Peyer's patch (tissue), 4 donors: ENCODE measurements around the gene PTH1R. TPM values are rescaled to one million over a fixed set of nuclear protein-coding genes. Genes with fewer than 3 reads are reported as not detected.

ENCODE experiments used
- DNase-seq, 3 donors: peaks; one replicate each; pipeline ENCODE4 v3.0.0-alpha.2; 2017 to 2019
- H3K27ac ChIP-seq, 4 donors: fragments of 200-600 bp; sonication (generic); one replicate each; pipeline ENCODE4 v1.5.1; 2016 to 2019
- H3K27me3 ChIP-seq, 2 donors: fragments of 200-600 bp; sonication (generic); one replicate each; pipeline ENCODE4 v1.5.1; 2019
- H3K36me3 ChIP-seq, 3 donors: fragments of 200-600 bp; sonication (generic); one replicate each; pipeline ENCODE4 v1.5.1; 2016 to 2019
- H3K4me1 ChIP-seq, 4 donors: fragments of 200-600 bp; sonication (generic); one replicate each; pipeline ENCODE4 v1.5.1; 2016 to 2019
- H3K4me3 ChIP-seq, 4 donors: fragments of 200-600 bp; sonication (generic); 1 replicate in 3 of 4; 2 replicates in 1 of 4; pipeline ENCODE4 v1.5.1; 2016 to 2019; ENCODE audit warnings: mild to moderate bottlenecking in 1 of 4
- H3K9me3 ChIP-seq, 4 donors: fragments of 200-600 bp; sonication (generic); one replicate each; pipeline ENCODE4 v1.5.1; 2016 to 2019; ENCODE audit warnings: mild to moderate bottlenecking in 1 of 4
- POLR2A ChIP-seq, 2 donors: fragments of 450-650 bp; IDR thresholded peaks; one replicate each; pipeline ENCODE4 v1.5.1; 2017; ENCODE audit warnings: antibody characterized with exemption in 2 of 2, mild to moderate bottlenecking in 2 of 2, moderate library complexity in 2 of 2
- total RNA-seq, 4 donors: library from RNA; depleted of rRNA; stranded (reverse); fragments of >200 nt; gene quantifications; one replicate each; pipeline ENCODE4 v1.1.0, GENCODE V29; 2016
- TF ChIP-seq, protein P1 (sequence below), 6 experiments: fragments of 450-650 bp in 4 of 6; fragments of 200-600 bp in 2 of 6; sonication (generic) in 1 of 6; IDR thresholded peaks; one replicate each; pipeline ENCODE4 v1.5.1; 2017 to 2019; ENCODE audit warnings: antibody characterized with exemption in 6 of 6, mild to moderate bottlenecking in 3 of 6, moderate library complexity in 1 of 6

Gene PTH1R
- total RNA-seq, 4 donors from 2014 or later, result 2.4 to 12.4 (median 5.7) TPM

DNA sequence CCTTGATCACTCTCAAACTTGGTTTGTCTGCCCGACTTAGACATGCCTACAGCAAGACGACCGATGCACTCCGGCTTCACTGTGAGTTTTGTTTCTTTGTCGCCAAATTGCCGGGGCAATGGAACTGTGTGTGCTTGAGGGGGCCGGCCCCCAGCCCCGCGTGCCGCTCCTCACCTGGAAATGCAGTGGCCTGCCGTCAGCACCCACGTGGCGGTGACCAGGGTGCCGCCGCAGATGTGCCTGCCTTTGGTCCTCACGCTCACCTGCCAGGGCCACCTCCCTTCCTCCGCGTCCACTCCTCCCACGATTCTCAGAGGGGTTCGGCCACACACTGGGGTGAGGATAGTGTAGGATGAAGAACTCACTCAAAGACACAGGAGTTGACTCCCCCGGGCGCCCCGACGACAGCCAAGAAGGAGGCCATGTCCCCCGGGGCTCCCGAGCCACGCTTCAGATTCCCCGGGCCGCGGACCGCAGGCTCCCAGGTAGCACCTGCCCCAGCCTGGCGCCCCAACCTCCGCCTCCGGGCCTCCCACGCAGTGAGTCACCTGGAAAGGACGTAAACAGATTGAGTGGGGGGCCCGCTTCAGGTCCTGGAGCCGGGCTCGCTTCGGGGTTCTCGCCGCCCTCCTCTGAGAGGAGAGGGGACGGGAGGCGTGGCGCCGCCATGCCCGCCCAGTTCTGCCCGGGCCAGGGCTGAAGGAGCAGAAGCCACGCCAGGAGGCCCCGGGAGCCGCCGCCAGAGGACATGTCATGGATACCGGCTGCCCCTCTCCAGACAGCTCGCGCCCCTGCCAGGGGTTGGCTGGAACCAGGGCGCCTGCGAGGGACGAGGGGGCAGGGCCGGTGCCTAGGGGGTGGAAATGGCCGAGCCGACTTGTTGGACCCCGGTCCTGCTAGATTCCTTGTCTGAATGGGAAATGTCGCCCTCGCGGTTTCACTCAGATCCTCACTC, 43.9 kb upstream of the PTH1R start:
- no peak for DNase-seq
- H3K36me3 ChIP-seq, result no peaks in the 10 kb centered on the region
- no peak overlapping the region for H3K4me3 ChIP-seq
- H3K9me3 ChIP-seq, result no peaks in the 10 kb centered on the region
- TF ChIP-seq, protein P1, sequence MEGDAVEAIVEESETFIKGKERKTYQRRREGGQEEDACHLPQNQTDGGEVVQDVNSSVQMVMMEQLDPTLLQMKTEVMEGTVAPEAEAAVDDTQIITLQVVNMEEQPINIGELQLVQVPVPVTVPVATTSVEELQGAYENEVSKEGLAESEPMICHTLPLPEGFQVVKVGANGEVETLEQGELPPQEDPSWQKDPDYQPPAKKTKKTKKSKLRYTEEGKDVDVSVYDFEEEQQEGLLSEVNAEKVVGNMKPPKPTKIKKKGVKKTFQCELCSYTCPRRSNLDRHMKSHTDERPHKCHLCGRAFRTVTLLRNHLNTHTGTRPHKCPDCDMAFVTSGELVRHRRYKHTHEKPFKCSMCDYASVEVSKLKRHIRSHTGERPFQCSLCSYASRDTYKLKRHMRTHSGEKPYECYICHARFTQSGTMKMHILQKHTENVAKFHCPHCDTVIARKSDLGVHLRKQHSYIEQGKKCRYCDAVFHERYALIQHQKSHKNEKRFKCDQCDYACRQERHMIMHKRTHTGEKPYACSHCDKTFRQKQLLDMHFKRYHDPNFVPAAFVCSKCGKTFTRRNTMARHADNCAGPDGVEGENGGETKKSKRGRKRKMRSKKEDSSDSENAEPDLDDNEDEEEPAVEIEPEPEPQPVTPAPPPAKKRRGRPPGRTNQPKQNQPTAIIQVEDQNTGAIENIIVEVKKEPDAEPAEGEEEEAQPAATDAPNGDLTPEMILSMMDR (IDR thresholded peaks at IDR 0.05), result no peak
- no peak for TF ChIP-seq POLR2A (IDR thresholded peaks at IDR 0.05)
- H3K4me1 ChIP-seq, result no peaks in the 10 kb centered on the region
- no peaks in the 10 kb centered on the region for H3K27me3 ChIP-seq
- H3K27ac ChIP-seq, result no peak overlapping the region

DNA sequence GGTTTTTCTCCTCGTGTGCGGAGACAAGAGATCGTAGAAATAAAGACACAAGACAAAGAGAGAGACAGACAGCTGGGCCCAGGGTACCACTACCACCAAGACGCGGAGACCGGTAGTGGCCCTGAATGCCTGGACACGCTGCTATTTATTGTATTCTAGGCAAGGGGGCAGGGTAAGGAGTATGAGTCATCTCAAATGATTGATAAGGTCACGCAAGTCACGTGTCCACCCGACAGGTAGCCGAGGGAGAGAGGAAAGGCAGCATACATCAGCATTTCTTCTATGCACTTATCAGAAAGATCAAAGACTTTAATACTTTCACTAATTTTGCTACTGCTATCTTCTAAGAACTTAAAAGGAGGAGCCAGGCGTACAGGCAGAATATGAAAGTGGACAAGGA, 42.5 kb upstream of the PTH1R start:
- no peaks in the 10 kb centered on the region for H3K4me1 ChIP-seq
- TF ChIP-seq, protein P1 (IDR thresholded peaks at IDR 0.05), result no peak
- TF ChIP-seq POLR2A (IDR thresholded peaks at IDR 0.05), result no peak
- no peak overlapping the region for H3K27ac ChIP-seq
- no peaks in the 10 kb centered on the region for H3K36me3 ChIP-seq
- no peak overlapping the region for H3K4me3 ChIP-seq
- DNase-seq, result no peak
- H3K9me3 ChIP-seq, result no peaks in the 10 kb centered on the region
- H3K27me3 ChIP-seq, result no peaks in the 10 kb centered on the region

DNA sequence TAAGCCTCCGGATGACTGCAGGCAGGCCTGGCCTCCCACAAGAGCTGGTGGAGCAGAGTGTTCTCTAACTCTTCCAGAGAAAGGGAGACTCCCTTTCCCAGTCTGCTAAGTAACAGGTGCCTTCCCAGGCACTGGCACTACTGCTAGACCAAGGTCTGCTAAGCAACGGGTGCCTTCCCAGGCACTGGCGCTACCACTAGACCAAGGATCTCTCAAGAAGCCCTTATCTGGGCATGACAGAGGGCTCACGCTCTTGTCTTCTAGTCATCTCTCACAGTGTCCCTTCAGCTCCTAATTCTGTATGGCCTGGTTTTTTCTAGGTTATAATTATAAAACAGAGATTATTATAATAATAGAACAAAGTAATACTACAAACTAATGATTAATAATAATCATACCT, 42.0 kb upstream of the PTH1R start:
- H3K36me3 ChIP-seq, result no peaks in the 10 kb centered on the region
- DNase-seq, result no peak
- H3K4me3 ChIP-seq, result no peak overlapping the region
- TF ChIP-seq, protein P1 (IDR thresholded peaks at IDR 0.05), result no peak
- no peak for TF ChIP-seq POLR2A (IDR thresholded peaks at IDR 0.05)
- no peaks in the 10 kb centered on the region for H3K9me3 ChIP-seq
- H3K4me1 ChIP-seq, result no peaks in the 10 kb centered on the region
- H3K27me3 ChIP-seq, result no peaks in the 10 kb centered on the region
- H3K27ac ChIP-seq, result no peak overlapping the region

DNA sequence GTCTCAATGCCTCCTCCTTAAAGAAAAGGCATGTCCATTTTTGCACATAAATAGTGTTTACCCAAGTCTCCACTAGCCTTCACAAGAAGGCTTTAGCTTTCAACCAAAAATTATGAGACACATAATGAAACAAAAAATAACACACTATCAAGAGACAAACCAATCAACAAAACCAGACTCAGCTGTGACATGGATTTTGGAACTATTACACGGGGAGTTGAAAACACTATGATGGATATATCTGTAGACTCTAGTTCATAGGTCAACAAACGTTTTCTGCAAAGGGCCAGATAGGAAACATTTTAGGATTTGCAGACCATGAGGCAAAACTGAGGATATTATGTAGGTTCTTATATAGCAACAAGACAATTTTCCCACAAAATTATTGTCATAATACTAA, 39.2 kb upstream of the PTH1R start:
- H3K27ac ChIP-seq, result no peak overlapping the region
- no peaks in the 10 kb centered on the region for H3K4me1 ChIP-seq
- H3K27me3 ChIP-seq, result no peaks in the 10 kb centered on the region
- H3K36me3 ChIP-seq, result no peaks in the 10 kb centered on the region
- no peak overlapping the region for H3K4me3 ChIP-seq
- DNase-seq, result no peak
- peaks cover 0 to 17% (median 0%) of the 10 kb centered on the region in 4 donors for H3K9me3 ChIP-seq
- TF ChIP-seq, protein P1 (IDR thresholded peaks at IDR 0.05), result no peak
- no peak for TF ChIP-seq POLR2A (IDR thresholded peaks at IDR 0.05)

DNA sequence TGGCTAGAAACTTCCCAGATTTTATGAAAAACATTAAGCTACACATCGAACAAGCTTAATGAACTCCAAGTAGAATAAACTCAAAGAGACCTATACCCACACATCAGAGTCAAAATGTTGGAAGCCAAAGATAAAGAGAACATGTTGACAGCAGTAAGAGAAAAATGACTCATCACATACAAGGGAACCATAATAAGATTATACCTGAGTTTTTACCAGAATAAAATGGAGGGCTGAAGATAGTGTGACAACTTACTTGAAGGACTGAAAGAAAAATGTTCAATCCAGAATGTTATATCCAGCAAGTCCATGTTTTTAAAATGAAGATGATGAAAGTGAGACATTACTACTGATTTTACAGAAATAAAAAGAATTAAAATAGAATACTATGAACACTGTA, 37.0 kb upstream of the PTH1R start:
- TF ChIP-seq, protein P1 (IDR thresholded peaks at IDR 0.05), result no peak
- TF ChIP-seq POLR2A (IDR thresholded peaks at IDR 0.05), result no peak
- Histone ChIP-seq H3K9me3 (peaks cover 0 to 17% (median 0%) of the 10 kb centered on the region in 4 donors), H3K27ac (no peak overlapping the region), H3K36me3 (no peaks in the 10 kb centered on the region), H3K27me3 (no peaks in the 10 kb centered on the region), H3K4me3 (no peak overlapping the region), H3K4me1 (peaks cover 0 to 6% (median 0%) of the 10 kb centered on the region in 4 donors)
- no peak for DNase-seq
